HG02759 (cell line): ENCODE measurements around the gene SH3RF3.

Source experiments
- ATAC-seq: cut with Tn5 transposase; IDR thresholded peaks from one replicate; pipeline ENCODE4 v1.9.1; 2021; ENCODE audit warnings: mild to moderate bottlenecking, moderate library complexity; ENCODE audit not compliant: unreplicated experiment

SH3RF3 gene

DNA sequence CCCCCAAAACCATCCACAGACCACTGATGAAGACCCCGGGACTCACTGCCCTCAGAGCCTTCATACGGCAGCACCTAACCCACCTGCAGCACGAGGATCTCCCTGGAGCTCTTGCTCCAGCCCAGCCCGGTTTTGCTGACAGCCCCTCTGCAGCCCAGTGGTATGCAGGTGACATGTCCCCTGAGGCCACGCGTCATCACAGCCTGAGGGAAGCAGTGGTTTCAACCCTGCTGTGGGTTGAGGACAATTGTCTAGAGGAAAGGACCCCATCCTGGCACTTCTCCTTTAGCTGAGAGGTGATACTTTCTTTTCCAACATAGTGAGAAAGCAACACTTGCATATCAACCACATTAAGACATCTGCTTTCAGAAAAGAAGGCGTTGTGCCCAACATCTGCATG lies 350.8 kb downstream of the SH3RF3 start:
- ATAC-seq: no peak

DNA sequence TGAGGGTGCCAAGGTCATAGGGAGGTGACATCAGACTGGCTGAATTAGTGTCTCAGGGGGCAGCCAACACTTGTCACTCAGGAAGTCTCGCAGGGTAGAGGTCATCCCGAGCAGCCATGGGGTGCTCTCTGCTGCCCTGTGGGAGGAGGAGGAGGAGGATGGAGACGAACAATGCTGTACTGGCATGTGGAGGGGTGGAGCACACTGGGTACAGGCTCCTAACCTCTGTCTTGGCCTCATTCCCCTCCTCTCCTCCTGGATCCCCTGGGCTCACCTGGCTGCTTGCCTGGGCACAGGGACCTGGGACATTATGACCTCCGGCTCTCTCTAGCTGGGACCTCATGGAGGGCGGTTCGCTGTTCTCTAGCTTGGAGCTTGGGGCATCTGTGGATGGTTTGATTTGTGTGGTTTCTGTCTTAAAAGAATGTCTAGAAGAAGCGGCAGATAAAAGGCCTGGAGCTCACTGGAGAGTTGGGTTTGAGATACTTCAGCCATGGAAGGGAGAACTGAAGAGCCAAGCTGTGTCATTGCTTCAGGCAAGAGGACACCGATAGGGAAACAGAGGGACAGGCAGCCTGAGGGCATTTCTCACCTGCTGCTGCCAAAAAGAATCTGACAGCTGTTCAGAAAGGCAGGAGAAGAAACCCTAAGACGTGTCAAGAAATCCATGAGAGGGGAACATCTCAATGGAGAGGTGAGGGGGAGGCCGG lies 351.6 kb downstream of the SH3RF3 start:
- ATAC-seq: no peak

DNA sequence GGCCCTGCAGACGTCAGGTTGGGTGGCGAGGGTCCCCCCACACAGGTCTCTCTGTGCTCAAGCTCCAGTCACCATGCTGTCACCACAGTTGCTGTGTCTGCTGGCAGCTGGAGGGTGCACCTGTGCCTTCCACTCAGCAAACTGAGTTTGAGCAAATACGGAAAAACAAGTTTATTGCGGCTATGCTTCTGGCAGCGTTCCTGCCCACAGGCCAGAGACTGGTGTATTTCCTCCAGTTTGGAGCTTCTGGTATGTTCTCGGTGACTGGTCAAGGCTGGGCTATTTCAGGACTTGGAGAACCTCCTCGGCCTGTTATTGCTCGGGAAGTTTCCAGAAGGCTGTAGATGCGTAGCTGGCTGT lies 352.2 kb downstream of the SH3RF3 start:
- no peak for ATAC-seq

DNA sequence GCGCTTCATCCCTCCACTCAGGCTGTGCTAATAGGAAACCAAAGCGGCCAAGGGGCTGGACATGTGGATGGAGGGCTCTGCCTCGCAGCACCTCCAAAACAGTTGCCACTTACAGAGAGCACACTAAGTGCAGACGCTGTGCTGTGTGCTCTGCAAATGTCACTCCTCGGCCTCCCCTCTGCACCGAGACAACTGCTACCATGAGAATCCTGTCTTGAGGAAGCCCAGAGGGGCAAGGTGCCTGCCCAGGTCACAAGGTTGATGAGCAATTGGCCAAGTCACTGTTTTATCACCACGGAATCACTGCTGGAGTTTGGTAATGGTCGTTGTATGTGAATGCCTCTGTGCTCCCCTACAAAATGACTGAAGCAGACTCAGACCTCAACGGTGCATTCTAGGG lies 352.6 kb downstream of the SH3RF3 start:
- ATAC-seq: no peak

DNA sequence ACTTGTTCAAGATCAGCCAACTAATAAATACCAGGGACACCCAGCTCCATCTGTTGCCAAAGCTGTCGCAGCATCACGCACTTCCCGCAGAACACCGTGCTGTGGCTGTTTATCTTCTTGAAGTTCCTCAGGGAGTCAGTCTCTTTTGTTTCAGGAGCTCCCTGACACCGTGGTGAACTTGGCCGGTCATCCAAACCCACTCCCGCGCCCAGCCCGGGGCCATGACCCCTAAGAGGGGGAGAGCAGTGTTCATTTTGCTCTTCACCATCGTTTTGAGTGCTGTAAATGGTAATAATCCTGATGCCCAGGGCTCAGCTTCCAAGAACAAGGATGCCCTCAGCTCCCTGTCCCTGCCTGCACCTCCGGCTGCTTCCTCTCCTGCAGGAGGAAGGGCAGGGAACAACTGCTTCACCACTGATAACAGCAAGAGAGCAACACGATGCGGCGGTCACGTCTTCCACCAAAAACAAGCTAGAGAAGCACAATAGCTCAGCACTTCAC lies 353.4 kb downstream of the SH3RF3 start:
- no peak for ATAC-seq

DNA sequence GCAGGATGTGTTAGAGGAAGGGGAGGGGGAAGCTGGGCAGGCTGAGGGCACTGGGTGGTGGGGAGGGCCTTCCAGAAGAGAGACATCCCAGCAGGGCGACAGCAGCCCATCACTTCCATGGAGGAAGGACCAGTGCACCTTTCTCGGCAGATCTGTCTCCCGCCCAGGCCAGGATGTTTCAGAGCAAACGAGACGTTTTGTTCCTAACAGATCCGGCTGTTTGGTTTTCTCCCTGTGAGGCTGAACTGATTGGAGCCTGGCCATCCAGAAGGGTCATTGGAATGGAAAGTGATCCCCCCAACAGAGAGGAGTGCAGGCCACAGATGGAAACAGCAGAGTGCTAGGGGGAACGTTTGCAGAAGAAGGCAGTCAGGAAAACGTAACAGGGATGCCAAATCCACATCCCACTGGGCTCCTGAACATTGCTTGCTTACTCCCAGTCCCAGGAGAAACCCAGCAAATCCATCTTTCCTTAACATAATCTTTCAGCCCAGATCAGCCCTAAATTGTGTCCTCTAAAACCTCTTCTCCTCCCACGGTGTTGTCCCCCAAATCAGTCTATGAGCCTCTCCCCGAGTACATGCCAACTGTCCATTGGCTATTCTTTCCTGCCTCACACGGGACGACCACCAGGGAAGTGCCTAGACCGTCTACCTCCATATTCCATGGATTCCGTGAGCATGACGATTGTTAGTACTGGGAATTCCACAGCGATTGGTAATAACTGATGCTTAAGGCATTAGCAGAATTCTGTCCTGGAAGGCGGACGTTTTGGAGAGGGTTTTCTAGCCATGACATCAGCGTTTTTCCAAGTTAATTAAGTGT lies 357.9 kb downstream of the SH3RF3 start:
- ATAC-seq: no peak

DNA sequence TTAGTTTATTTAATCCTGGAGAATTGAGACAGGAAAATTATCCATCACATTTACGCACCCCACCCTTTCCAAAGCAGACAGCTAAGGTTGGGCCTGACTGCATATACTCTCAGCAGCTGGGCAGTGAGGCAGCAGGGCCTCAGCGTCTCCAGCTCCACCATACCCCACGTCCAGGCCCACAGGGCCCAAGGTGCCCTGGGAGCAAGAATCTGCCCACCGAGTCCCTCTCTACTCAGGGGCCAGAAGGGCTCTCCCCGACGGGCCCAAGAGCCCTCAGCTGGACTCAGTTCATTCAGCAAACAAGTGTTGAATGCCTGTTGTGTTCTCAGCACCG lies 358.5 kb downstream of the SH3RF3 start:
- no peak for ATAC-seq

DNA sequence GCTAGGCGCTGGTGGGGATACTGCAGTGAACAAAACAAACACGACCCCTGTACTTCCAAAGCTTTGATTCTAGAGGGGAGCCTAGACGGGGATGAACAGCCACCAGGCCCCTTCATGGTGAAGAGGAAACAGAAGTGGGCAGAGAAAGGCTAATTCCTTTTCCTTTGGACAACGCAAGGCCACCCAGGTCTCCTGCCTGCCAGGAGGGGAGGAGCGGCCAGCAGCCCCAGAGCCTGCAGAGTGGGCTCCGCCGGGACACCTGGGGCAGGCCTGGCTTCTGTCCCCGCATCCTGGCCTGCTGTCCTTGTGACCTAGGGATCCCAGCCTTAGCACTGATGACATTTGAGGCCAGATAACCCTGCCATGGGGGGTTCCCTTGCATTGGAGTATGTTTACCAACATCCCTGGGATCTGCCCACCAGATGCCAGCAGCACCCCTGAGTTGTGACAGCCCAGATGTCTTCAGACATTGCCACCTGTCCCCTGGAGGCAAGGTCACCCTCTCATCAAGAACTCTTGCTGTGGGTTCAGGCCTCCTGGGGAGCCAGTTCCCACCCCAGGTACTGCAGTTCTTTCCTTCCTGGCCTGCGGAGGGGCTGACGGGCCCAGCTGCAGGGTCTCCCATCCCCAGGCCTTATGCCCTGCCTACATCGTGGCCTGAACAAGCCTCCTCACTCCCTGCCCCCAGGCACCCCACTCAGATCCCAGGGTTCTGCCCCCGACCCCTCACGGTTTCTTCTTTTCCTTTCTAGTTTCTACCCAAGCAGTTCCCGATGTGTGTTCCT lies 359.1 kb downstream of the SH3RF3 start:
- no peak for ATAC-seq

DNA sequence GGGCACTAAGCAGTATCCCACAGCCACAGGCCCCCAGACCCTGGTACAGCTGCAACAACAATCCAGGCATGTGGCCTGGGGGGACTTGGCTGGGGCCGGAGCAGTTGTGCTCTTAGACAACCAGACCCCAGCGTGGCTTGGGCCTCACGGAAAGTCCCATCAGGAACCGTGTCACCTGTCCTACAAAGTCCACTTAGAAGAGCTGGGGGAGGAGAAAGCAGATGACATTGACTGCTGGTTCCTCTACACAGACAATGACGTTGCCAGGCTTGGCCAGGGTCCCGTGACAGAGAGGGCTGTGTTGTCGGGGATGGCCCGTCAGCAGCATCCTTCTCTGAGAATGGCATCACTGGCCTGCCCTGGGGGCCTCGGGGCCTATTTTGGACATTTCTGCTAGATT lies 360.3 kb downstream of the SH3RF3 start:
- no peak for ATAC-seq

DNA sequence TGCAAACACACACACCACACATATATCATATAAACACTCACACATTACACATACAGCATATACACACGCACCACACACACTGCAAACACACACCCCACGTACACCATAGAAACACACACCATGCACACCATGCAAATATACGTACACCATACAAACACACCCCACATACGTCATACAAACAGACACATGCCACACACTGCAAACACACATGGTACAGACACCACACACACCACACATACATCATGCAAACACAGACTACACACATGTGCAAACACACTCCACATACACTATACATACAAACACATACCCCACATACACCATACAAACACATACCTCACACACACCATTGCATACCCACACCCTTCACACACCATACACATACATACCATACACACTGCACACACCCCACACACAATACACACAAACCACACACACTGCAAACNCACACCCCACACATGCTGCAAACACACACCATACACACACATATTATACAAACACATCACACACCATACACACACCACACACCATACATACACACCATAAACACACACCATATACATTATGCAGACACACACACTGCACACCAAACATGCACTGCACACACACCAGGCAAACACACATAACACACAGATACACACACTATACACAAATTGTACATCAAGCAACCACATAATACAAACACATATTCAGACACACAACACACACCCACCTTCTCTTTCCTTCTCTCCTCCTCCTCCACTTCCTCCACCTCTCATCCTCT lies 364.4 kb downstream of the SH3RF3 start:
- no peak for ATAC-seq

DNA sequence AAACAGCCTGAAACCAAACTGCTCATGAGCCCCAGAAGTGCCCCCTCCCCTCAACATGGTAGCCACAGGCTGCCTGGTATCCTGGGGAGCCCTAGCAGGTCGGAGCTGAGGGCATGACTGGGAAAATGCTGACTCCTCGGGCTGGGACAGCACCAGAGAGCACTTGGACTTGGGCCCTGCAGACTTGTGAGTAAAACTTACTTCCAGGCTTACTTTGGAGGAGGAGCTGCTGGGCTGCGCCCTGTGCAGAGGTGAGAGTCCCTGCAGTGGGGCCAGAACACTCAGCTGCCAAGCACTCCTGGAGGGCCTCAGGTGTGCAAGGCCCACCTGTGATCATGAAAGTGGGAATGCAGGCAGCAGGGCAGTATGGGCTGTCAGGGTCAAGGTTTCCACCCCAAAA lies 365.3 kb downstream of the SH3RF3 start:
- ATAC-seq: no peak

DNA sequence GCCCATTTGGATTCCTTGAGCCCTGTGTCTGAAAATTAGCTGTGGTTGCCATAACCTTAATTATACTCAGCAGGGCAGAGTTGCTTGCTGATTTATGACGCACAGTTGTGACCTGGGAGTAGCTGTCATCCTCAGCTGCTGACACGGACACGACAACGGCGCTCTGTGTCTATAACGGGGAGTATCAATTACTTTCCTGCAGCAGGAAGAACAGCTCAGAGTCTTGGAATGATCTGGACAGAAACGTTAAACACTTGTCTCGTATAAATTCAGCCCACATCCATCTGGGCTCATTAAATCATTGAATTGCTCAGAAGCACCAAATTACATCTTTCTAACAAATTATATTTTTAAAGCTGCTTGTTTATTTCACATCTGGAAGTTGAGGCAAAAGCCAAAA lies 368.5 kb downstream of the SH3RF3 start:
- ATAC-seq: no peak

DNA sequence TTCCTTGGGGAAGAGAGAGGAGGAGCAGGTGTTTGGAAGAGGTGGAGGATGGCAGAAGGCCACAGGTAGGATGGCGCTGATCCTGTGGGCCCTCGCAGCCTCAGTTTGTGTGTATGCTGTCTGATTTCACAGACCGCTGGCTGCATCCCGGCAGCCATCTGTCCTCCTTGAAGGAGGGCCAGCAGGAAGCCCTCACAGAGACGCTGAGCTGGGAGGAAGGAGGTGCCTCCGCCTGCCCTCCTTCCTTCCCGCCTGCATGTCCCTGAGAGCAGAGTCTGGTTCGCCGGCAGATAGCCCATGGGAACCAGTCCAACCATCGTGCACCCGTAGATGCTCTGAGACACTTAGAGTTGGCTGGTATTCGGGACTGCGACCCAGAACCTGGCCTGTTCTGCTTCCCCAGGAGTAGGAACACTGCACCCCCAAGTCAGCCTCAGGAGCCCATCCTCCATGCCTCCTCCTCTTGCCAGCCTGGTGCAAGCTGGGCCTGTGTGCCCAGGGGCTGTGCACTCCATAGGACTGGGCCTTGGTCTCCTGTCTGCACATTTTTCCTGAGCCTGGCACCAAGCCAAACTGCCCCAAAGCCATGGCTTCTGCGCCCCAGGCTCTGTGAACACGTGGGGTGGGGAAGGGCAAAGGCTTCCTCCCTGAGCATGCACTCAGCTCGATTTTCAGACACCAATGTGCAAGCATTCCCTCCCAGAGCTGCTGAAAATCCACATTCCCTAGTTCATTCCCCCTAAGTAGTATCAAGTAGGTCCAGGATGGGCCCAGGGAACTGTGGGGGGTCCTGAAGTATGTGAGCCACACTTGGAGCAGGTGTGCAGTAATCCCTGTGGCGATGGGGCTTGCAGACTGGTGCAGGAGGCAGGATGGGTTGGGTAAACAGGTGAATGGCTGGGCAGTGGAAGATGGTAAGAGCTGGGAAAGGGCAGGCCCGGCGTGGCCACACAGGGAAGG lies 369.2 kb downstream of the SH3RF3 start:
- no peak for ATAC-seq

DNA sequence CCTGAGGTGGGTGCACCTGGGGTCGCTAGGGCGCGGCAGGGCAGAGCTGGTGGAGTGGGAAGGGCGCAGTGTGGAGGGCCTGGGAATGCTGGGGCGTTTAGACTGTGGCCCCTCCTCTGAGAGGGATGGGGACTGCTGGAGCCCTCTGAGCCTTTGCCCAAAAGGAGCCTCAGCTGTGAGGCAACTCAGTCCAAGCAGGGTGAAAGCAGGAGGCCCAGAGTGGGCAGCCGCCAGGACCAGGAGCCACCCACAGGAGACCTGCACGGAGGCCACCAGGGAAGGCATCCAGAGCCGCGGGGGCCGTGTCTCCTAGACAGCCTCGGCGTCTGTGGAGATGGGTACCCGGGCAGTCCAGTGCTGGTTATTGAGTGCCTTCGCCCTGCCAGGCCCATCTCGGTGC lies 369.9 kb downstream of the SH3RF3 start:
- ATAC-seq: no peak

DNA sequence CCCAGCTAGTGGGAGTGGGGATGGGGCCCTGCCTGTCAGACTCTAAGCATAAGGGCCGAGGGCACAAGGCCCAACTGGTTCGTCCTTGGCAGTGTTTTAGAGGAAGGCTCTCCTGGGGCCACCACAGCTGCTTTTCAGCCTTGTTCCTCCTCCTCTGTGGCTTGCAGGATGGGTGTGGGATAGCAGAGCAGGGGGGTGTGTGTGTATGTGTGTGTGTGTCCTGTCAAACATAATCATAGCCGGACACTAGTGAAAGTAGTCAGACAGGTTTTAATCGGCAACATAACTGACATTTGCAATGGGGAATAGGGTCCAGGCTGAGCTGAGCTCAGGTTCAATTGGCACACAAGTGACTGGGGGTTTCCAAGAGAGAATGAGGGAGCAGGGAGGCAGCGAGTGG lies 370.6 kb downstream of the SH3RF3 start:
- ATAC-seq: no peak

DNA sequence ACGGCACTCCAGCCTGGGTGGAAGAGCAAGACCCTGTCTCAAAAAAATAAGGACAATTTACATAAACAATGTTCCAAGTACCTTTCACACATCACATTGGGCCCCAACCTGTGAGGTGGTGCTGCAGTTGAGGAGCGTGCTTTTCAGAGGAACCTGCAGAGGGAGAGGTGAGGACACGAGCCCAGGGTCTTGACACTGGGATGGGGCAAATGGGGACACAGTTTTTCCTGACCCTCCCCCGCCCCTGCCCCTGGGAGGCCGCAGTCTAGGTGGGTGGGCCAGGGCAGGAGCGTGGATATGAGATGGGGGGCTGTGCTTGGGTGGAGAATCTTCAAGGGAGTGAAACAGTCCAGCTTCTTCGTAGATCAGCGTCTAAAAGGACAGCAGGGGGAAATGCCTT lies 371.9 kb downstream of the SH3RF3 start:
- no peak for ATAC-seq

DNA sequence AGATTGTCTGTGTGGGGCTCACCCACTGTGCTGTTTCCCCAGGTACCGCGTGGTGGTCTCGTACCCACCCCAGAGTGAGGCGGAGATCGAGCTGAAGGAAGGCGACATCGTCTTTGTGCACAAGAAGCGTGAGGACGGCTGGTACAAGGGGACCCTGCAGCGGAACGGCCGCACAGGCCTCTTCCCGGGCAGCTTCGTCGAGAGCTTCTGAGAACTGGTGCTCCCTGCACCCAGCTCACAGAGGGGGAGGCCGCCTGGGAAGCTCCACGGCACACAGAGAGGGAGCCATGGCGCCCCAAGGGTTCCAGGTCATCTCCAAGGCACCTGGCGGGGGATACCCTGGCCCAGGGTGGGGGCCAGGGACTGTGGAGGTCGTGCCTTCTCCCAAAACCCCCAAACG lies 372.5 kb downstream of the SH3RF3 start:
- no peak for ATAC-seq

DNA sequence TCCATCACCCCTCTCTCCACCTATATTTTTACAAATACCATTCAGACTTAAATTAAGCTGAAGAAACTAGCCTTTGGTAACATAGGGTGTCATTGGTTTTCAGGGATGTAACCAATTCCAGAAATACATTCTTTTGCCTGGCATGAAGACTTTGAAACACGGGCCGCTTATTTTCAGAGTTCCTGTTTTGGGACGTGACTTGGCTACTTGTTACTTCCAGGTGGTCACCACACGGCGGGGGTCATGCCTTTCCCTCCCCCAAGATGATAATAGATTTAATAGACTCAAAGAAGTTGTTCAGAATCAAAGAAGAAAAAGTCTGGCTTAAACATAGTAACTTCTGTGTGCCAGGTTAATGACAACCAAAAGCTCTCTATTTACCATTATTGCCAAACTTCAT lies 374.2 kb downstream of the SH3RF3 start:
- ATAC-seq: no peak

DNA sequence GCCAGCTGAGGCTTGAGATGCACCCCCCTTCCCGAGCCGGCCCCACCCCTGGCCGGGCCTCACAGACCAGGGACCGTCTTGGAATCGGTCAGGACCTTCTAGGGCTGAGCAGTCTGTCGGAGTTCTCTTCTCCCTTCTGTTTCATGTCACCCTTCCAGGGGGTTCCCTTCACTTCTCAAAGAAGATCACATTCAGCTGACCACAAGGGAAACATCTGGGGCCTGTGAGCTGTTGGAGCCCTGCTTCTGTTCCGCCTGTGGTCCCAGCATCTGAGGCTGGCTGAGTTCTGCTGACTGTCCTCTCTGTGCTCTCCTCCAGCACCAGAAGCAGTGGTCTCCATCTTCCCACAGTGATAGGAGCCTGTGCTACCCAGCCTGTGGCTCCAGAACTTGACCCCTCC lies 378.2 kb downstream of the SH3RF3 start:
- peak; percentile 47 for ATAC-seq

DNA sequence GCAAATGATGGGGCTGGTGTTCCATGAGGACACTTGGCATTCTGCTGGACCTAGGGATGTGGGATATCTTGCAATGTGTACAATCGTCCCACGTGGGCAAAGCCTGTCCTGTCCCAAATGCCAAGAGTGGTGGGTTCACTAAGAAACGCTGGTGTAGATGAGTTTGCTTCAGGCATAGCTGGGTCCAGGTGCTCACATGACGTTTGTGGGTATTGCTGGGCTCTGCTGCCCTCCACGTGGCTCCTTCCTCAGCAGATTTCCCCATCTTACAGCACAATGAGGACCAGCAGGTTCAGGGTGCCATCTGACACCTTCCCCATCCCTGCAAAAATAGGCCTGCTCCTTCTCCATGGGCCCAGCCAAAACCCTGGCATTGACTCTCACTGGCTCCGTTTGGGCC lies 378.8 kb downstream of the SH3RF3 start:
- no peak for ATAC-seq
